GM23338 (cell line): ENCODE data around the gene NEUROG2. TPM values are rescaled to one million over a fixed set of nuclear protein-coding genes. Genes with fewer than 3 reads are reported as not detected.

ENCODE experiments used
- ATAC-seq: fragments of 200-7000 bp; cut with Tn5 transposase; 3 replicates; pipeline ENCODE4 v1.9.1; 2020
- DNase-seq: peaks from one replicate; pipeline ENCODE4 v3.0.0-alpha.2; 2015; ENCODE audit warnings: low spot score
- H2AFZ ChIP-seq: fragments of 200-600 bp; sonication (generic); 2 replicates; pipeline ENCODE4 v1.8.0; 2016; ENCODE audit warnings: antibody characterized with exemption, mild to moderate bottlenecking, moderate library complexity
- H3F3A ChIP-seq: fragments of 200-600 bp; sonication (generic); replicated peaks from 2 replicates; pipeline ENCODE4 v1.8.0; 2017; ENCODE audit warnings: antibody characterized with exemption, mixed run types, low read depth
- H3K27ac ChIP-seq: fragments of 200-600 bp; sonication (generic); 2 replicates; pipeline ENCODE4 v1.6.1; 2016; ENCODE audit warnings: low read depth
- H3K27me3 ChIP-seq: fragments of 200-600 bp; sonication (generic); 2 replicates; pipeline ENCODE4 v1.8.0; 2016; ENCODE audit warnings: mild to moderate bottlenecking, mixed run types, moderate library complexity; ENCODE audit not compliant: insufficient read depth
- H3K36me3 ChIP-seq: fragments of 200-600 bp; sonication (generic); 2 replicates; pipeline ENCODE4 v1.8.0; 2016; ENCODE audit warnings: mild to moderate bottlenecking; ENCODE audit not compliant: insufficient read depth
- H3K4me1 ChIP-seq: fragments of 200-600 bp; sonication (generic); 2 replicates; pipeline ENCODE4 v1.8.0; 2016; ENCODE audit warnings: mild to moderate bottlenecking, moderate library complexity; ENCODE audit not compliant: insufficient read depth
- H3K4me2 ChIP-seq: fragments of 200-600 bp; sonication (generic); 2 replicates; pipeline ENCODE4 v1.7.1; 2017; ENCODE audit warnings: mixed run types
- H3K4me3 ChIP-seq: fragments of 200-600 bp; sonication (generic); 2 replicates; pipeline ENCODE4 v1.6.1; 2016; ENCODE audit warnings: mixed run types
- H3K79me2 ChIP-seq: fragments of 200-600 bp; sonication (generic); replicated peaks from 2 replicates; pipeline ENCODE4 v1.8.0; 2017; ENCODE audit warnings: mild to moderate bottlenecking; ENCODE audit not compliant: insufficient read depth
- H3K9me2 ChIP-seq: fragments of 200-600 bp; sonication (generic); 2 replicates; pipeline ENCODE4 v1.8.0; 2017; ENCODE audit not compliant: insufficient read depth
- H4K20me1 ChIP-seq: fragments of 200-600 bp; sonication (generic); replicated peaks from 2 replicates; pipeline ENCODE4 v1.8.0; 2017; ENCODE audit warnings: mild to moderate bottlenecking; ENCODE audit not compliant: insufficient read depth
- H3K27ac Mint-ChIP-seq: 2 replicates; pipeline ENCODE4 v1.8.0; 2020; ENCODE audit warnings: inconsistent platforms, mild to moderate bottlenecking, moderate library complexity, mixed read lengths
- H3K27me3 Mint-ChIP-seq: 3 replicates; pipeline ENCODE4 v1.8.0; 2022; ENCODE audit warnings: low read depth, mild to moderate bottlenecking, moderate library complexity, mixed read lengths, inconsistent platforms; ENCODE audit not compliant: insufficient read depth, poor library complexity
- H3K36me3 Mint-ChIP-seq: 3 replicates; pipeline ENCODE4 v1.8.0; 2021; ENCODE audit warnings: low read depth, mild to moderate bottlenecking, inconsistent platforms, moderate library complexity, mixed read lengths
- H3K4me1 Mint-ChIP-seq: 3 replicates; pipeline ENCODE4 v1.8.0; 2020; ENCODE audit warnings: mild to moderate bottlenecking, inconsistent platforms, mixed read lengths
- H3K4me3 Mint-ChIP-seq: 3 replicates; pipeline ENCODE4 v1.8.0; 2021; ENCODE audit warnings: moderate library complexity, mild to moderate bottlenecking, inconsistent platforms, mixed read lengths
- H3K9me3 Mint-ChIP-seq: 3 replicates; pipeline ENCODE4 v1.8.0; 2020; ENCODE audit warnings: moderate library complexity, mild to moderate bottlenecking, inconsistent platforms, mixed read lengths
- CREB1 ChIP-seq: fragments of 250-450 bp; sonication (Bioruptor Pico); IDR thresholded peaks from 2 replicates; pipeline ENCODE4 v1.5.0; 2020; ENCODE audit warnings: low read depth, mild to moderate bottlenecking, moderate library complexity
- CTCF ChIP-seq, 2 experiments: fragments of 200-600 bp in 1 of 2; sonication (generic) in 1 of 2; conservative IDR thresholded peaks; 2 replicates each; pipeline versions ENCODE4 v1.5.1 to v1.6.1; 2016 to 2017; ENCODE audit warnings: antibody characterized with exemption in 2 of 2, low read depth in 2 of 2, mild to moderate bottlenecking in 2 of 2, moderate library complexity in 1 of 2
- ETS1 ChIP-seq: IDR thresholded peaks from 2 replicates; pipeline ENCODE4 v1.6.1; 2016; ENCODE audit warnings: antibody characterized with exemption
- EZH2 ChIP-seq: fragments of 200-600 bp; sonication (generic); IDR thresholded peaks from one replicate; pipeline ENCODE4 v1.8.0; 2017; ENCODE audit warnings: antibody characterized with exemption, mild to moderate bottlenecking, low read depth; ENCODE audit not compliant: unreplicated experiment
- EZH2phosphoT487 ChIP-seq: fragments of 200-600 bp; sonication (generic); IDR thresholded peaks from one replicate; pipeline ENCODE4 v1.8.1; 2018; ENCODE audit warnings: antibody characterized with exemption; ENCODE audit not compliant: unreplicated experiment
- NANOG ChIP-seq: IDR thresholded peaks from 2 replicates; pipeline ENCODE4 v1.6.1; 2016; ENCODE audit warnings: antibody characterized with exemption, borderline replicate concordance
- POLR2AphosphoS5 ChIP-seq: IDR thresholded peaks from 2 replicates; pipeline ENCODE4 v1.6.1; 2016; ENCODE audit warnings: antibody characterized with exemption, low read depth
- REST ChIP-seq: IDR thresholded peaks from one replicate; pipeline ENCODE4 v1.6.1; 2018; ENCODE audit warnings: antibody characterized with exemption; ENCODE audit not compliant: unreplicated experiment
- ZNF331 ChIP-seq: fragments of 250-450 bp; sonication (Bioruptor Pico); IDR thresholded peaks from 2 replicates; pipeline ENCODE4 v1.5.0; 2020; ENCODE audit warnings: low read depth, mild to moderate bottlenecking, moderate library complexity
- ZNF462 ChIP-seq: fragments of 250-450 bp; sonication (Bioruptor Pico); IDR thresholded peaks from 2 replicates; pipeline ENCODE4 v1.5.0; 2020; ENCODE audit warnings: mild to moderate bottlenecking, moderate library complexity
- polyA plus RNA-seq: library from polyadenylated mRNA; unstranded; fragments of >200 nt; fragmentation: Nextera tagmentation; extraction: Ambion mirVana; gene quantifications from 2 replicates; pipeline ENCODE4 v1.2.1, GENCODE V29; 2016
- total RNA-seq: library from RNA; depleted of rRNA; stranded (reverse); fragments of >200 nt; shearing (Covaris generic); gene quantifications from 2 replicates; pipeline ENCODE4 v1.2.3, GENCODE V29; 2014

The NEUROG2 gene
- total and polyA plus RNA-seq, 2 experiments from 2014 or later, result not detected

GRCh38 chr4:112550728-112551127, 34.7 kb upstream of the NEUROG2 start:
- no peak for DNase-seq
- 0 out of 3 replicates have a peak, but pooled peaks cover 7% of the 10 kb centered on the region for H3K36me3 Mint-ChIP-seq
- Histone ChIP-seq H3K36me3 (peaks cover 4% of the 10 kb centered on the region; the same call in 1 of the 2 replicates), H3K4me3 (no peak overlapping the region), H3K27me3 (no peaks in the 10 kb centered on the region), H4K20me1 (no peaks in the 10 kb centered on the region), H3K9me2 (no peaks in the 10 kb centered on the region), H3F3A (no peaks in the 10 kb centered on the region), H3K4me1 (no peaks in the 10 kb centered on the region), H3K4me2 (no peak overlapping the region), H3K27ac (no peak overlapping the region), H2AFZ (no peak overlapping the region), H3K79me2 (no peaks in the 10 kb centered on the region)
- H3K27ac Mint-ChIP-seq, result no peak overlapping the region
- H3K4me3 Mint-ChIP-seq, result no peak overlapping the region
- H3K9me3 Mint-ChIP-seq, result no peaks in the 10 kb centered on the region
- TF ChIP-seq ETS1, result no peak
- no peak for TF ChIP-seq ZNF462 (CRISPR knock-in tag)
- TF ChIP-seq EZH2, result no peak
- TF ChIP-seq ZNF331, result no peak
- no peak for TF ChIP-seq EZH2phosphoT487
- TF ChIP-seq CREB1, result no peak
- no peak for TF ChIP-seq NANOG
- TF ChIP-seq CTCF (conservative IDR thresholded peaks at IDR 0.05; ENCODE audit: low read depth in 2 of 2), result no peak
- no peak for TF ChIP-seq REST
- TF ChIP-seq POLR2AphosphoS5, result no peak
- no peaks in the 10 kb centered on the region for H3K4me1 Mint-ChIP-seq
- H3K27me3 Mint-ChIP-seq, result no peaks in the 10 kb centered on the region
- no peak for ATAC-seq
